T-helper 1 cell (primary cell): ENCODE measurements around the gene ACKR3.

Experiments used
- DNase-seq, 5 donors: peaks; one replicate each; pipeline ENCODE4 v3.0.0-alpha.2; 2012 to 2020

The ACKR3 gene

DNA sequence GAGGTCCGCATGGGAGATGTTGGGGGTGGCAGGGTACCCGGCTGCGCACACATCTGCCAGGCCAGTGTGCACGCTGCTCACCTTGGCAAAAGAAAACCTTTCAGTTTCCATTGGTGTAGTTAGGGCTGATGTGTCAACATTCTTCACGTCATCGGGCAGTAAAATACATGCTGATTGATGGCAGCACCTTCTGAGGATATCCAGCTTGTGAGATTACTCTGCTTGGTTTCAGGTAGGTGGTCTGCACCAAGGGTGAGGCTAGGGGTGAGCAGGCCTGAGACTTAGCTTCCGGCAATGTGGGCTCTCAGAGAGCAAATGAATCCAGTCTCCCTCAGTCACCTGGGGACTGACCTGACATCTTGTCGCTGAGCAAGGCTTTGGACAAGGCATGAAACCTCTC, 19.3 kb upstream of the ACKR3 start:
- DNase-seq = no peak

DNA sequence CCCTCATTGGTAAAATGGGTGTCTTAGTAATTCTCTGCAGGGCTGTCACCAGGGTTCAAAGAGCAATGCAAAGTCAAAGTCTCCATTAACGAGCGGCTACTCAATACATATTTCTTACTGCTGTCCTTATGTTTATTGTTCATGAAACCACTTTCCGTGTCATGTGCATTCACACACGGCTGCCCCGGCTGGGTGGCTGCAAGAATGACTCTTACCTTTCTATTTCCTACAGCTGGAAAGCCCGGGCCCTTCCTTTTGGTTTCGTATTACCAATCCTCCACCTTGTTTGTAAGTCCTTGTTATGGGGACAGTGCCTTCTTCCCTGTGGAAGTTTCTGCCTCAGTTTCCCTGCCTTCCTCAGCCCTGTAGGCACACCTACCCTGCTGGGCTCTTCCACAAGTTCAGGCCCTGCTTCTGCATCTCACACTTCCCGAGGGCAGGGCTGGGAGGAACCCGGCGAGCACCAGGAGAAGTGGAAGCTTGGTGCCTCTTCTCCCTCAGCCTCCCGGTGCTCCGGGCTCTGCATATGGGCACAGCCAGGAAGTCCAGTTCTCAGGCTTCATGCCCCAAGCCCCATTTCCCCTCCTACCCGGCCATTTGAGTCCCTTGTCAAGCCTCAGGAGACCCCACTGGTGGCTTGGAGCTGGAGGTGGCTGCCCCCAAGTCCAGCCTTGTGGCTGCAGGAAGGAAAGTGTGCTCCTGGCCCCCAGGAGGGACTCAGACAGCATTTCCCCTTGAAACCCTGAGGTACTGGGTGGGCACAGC, 18.7 kb upstream of the ACKR3 start:
- peak in 1 of 5 donors; percentile 40 for DNase-seq

DNA sequence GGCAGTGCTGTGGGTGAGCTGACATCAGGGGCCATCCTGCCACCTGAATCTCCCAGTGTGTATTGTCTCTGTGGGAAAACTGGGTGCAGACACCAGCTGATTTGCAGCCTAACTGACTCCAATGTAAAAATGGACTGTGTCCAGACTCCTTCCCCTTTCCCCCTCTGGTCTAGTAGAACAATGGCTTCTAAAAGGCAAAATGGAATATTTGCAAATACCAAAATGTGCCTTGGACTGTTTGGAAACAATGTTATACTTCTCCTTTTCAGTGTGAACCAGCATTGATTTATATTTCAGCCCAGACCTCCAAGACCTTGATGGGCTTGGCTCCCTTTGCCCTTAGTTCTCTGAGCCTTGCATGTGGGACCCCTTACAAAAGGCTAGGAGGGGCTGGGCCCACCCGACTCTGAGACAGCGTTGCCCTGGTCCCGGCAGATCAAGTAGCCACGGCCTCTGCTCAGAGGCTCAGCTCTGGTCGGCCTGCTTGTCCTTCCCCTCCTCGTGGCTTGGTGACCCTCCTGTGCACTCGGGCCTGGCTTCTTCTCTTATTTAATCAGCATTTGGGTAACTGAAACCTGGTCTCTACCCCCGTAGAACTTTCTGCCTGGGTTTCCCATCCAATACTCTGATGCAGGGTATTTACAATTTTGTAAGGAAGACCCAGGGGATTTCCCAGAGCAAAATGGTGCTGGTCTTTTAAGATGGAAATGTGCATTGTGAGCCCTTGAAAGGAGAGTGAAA, 18.0 kb upstream of the ACKR3 start:
- no peak for DNase-seq

- peak in 1 of 5 donors; percentile 12 for DNase-seq
Observed at GRCh38 chr2:236552212-236552542, 17.4 kb upstream of the ACKR3 start.

DNA sequence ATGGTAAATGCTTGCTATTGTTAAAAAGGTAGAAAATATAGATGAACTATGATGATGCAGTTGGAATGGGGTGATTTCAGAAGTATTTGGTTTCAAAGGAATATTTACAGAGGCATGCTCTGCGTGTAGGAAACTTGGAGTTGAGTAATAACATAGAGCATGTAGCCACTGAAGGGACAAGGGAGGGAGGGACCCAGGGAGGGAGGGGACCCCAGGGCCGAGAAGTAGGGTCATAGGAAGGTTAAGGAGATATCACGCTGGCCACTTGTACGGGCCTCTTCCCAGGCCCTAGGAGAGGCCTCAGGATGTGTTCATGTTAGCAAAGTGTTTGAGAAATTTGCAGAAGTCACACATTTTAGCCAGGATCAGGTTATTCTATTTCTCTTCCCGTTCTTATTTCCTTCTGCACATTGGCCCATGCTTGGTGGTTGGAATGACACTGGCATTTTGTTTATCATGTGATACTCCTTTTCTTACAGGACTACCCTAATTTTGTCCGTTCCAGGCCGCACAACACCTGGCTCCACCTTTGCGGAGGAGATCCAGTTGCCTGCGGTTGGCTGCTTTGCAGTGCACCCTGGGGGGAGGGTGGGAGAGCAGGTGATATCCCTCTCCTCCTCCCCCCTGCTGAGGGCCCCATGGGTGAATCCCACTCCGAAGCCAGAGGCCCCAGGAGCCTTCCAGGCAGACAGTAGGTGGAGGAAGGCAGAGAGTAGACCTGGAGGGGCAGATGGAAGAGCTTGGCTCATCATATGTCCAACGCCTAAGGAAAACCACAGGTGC, 16.9 kb upstream of the ACKR3 start:
- no peak for DNase-seq

- DNase-seq = peak in 1 of 5 donors; percentile 38
Observed at GRCh38 chr2:236553522-236553921, 16.1 kb upstream of the ACKR3 start.

DNA sequence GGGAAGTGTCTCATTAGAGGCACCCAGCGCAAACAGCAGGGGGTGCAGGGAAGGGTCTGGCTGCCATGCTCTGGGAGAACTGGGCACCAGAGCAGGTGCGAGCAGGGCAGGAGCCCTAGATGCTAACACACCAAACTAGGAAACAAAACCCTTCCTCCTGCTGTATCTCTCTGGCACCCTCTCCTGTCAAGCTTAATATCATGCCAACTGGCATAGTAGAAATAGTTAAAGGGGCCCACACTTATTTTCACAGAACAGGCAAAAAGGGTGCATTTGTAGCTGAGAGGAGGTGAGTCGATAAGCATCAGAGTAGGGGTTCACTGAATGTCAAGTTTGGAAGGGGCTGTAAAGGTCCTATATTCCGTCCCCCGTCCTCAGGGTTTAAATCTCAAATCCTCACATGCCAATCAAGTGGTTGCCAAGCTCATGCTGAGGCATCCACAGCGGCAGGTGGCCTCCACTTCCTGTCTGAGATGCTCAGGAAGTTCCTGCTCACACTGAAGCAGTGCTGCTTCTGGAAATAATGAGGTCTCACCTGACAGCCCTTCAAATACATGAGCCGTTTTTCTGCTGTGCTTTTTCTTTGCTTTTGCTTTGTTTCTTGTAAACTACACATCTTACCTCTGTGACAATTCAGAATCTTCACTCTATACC, 14.9 kb upstream of the ACKR3 start:
- DNase-seq = peak in 1 of 5 donors; percentile 39

DNA sequence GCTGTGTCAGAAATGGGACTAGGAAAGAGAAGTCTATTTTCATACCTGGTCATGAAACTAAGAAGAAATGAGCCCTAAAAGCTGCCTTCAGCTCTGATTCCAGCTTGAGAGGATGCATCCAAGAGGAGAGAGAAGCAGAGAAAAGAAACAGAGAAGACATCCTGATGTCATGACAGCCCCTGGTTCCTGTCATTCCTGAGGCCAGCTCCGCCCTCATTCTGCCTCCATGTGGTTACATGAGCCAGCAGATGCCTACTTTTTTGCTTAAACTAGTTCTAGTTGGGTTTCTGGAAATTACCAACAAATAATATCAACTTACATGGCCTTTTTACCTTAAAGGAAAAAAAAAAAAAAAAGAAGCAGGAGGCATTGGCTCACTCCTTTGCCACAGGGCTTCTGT, 14.1 kb upstream of the ACKR3 start:
- no peak for DNase-seq

- DNase-seq = no peak
Observed at GRCh38 chr2:236557306-236558030, 12.2 kb upstream of the ACKR3 start.

DNA sequence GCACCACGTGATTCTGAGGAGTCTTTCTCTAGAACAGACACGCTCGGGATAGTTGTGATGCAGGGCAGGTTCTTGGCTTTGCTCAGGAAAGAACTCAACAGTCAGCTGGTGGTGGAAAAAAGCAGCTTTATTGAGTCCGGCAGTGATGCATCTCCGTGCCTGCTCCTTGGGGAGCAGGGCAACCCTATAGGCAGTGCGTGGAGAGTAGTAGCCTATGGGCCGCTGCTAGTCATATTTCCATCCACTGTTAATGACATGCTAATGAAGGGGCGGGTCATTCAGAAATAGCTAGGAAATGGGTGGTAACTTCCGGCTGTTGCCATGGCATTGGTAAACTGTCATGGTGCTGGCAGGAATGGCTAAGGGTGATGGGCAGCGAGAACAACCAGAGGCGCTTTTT, 11.6 kb upstream of the ACKR3 start:
- DNase-seq = no peak

DNA sequence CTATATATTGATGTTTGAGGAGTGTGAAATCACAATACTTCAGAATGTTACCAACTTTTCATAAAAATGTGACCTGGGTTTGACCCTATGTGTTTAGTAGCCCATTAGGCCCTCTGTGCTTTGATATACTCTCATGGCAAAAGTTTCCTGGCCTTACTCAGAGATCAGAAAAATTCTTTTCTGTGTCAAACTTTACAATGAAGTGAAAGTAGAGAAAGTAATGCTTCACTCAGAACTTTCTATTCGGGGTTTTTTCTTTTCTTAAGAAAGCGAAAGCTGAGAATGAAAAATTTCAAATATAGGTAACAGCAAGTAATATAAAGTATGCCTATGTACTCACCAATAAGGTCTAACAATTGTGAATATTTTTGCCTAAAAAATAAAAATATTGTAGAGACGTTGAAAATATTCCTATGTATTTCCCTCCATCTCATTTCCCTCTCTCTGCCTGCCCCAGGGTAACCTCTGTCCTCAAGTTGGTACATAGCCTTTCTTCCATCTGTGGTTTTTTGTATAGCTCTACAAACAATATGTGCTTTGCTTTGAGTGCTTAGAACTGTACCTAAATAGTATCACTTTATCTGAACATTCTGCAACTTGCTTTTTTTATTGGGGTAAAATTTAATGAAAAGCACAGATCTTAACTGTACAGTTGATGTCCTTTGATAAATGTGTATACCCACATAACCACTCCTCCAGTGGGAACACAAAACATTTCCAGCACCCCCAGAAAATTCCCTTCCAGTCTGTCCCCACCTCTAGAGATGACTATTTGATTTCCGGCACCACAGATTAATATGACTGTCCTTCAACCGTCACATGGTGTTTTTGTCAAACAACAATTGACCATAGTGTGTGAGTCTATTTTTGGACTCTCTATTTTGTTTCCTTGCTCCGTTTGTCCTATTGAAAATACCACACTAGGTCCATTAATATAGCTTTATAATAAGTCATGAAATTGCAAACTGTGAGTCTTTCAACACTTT, 10.3 kb upstream of the ACKR3 start:
- no peak for DNase-seq

DNA sequence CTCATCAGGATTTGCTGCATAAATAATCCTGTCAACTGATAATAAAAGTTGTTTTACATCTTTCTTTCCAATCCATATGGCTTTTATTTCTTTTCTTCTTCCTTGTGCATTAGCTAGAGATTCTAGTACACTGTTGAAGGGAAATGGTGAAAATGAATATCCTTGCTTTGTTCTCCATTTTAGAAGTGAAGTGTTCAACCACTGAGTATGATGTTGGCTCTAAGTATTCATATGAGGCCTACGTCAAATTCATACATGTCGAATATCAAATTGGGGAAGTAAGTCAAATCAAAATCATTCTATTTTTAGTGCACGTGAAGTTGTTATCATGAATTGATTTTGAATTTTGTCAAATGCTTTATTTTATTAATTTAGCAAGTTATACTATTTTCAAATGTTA, 7.8 kb upstream of the ACKR3 start:
- no peak for DNase-seq

DNA sequence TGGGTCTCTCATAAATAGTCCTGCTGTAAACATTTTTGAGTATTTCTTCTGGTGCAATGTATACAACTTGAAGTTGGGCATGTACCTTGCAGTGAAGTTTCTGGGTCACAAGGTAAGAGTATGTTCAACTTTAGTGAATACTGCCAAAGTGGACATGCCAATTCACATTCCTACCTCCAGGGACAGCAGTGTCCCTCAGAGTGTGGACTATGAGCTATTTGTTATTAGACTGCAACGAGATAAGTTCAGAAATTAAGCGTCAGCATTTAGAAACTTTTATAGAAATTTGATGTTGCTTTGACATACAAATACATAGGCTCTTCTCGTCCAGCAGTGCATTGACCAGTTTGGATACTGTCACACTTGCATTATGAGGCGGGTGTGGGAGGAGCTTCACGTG, 7.2 kb upstream of the ACKR3 start:
- DNase-seq = no peak

GRCh38 chr2:236563953-236564352, 5.7 kb upstream of the ACKR3 start:
- DNase-seq = no peak

DNA sequence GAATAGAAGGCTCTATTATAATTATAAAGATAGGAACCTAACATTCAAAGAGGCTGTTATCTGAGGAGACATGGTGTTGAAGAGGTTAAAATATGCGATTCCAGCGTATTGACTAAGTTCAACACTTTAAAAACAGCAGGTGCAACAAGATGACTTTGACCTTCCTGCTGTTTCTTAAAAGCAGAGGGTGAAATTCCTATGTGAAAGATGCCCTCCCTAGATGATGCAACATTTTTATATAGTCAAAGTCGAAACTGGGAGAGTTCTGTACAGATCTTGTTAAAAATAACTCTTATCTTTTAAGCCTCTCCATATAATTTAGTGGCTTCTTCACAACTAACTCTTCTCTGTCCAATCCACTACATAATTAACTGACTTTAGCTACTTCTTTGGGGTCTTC, 4.4 kb upstream of the ACKR3 start:
- no peak for DNase-seq

DNA sequence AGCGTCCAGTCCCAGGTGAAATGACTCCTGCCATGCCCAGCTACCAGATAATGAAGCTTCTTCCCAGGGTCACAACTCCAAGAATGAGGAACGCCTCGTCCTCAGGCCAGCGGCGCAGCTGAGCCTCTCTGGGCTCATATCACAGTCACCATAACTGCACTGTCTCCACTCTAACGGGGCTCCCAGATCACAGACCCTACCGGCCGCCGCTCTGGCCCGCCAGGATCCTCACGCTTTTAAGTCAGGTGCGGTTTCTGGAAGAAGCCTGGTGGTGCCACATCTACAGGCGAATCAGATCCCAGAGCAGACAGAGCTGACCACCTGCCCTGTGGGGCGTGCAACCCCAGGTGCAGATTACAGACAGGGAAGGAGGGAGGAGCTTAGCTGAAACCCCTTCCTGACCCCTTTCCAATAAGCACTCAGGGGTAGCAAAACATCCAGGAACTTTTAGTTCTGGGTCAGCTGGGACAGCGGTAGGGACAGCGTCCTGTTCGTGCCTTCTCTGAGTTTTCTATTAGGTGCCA, 3.7 kb upstream of the ACKR3 start:
- no peak for DNase-seq

- DNase-seq = no peak
Observed at GRCh38 chr2:236566596-236566995, 3.0 kb upstream of the ACKR3 start.

GRCh38 chr2:236568068-236568921, 1.3 kb upstream of the ACKR3 start:
- peak in 1 of 5 donors; percentile 25 for DNase-seq

DNA sequence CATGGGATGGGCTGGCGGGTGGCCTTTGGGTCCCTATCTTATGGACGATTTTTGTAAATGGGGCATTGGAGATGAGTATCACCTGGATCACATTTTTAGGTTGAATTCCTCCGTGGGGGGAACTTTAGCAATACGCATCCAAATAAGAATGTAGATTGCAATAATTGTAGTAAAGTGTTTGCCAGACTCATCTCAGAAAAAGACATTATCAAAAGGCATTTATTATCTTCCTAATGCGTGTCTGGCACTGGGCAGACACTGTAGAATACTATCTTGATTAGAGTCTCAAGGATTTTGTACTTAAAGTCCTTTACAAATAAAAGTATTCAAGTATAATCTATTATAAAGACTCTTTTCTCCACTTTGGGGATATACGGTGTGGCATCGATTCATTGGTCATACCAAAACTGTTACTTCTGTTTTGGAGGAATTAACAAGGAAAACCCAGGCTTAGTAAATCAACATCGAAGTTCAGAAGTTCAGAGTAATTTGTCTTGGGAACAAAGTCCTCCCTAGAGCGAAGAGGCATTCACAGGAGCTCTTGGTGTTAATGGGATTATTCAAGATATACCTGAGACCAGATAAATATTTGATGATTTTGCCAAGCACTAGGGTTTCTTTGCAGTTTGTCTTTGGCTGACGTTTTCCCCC, 578 bp upstream of the ACKR3 start:
- no peak for DNase-seq
